ENCODE results near the gene SORBS2. TPM values are rescaled to one million over a fixed set of nuclear protein-coding genes. Genes with fewer than 3 reads are reported as not detected.

Gene SORBS2
- total RNA-seq, 1 experiment from 2014 or later: 8.4 TPM

DNA sequence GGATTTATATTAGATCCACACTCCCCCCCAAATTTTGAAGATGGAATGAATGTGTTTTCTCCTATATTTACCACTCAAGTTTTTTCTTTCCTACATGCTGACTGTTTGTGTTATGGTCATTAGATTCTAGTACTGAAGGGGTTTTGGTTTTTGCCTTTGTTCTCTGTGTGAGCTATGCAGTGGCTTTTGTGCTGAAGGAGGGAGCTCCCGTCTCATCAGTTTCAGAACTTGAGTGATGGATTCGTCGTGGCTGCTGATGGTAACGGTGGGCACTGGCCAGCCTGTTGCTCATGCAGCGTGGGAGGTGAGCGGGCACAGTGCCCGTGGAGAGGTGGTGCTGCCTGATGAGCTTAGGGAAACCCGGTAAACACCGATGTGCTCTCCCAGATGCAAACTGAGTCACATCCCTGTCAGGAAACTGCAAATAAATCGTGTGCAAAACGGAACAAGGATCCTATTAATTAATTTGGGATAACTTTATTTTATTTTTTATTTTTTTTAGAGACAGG is 101.5 kb downstream of the SORBS2 start:
- intact Hi-C loops (cut with micrococcal nuclease; ENCODE audit: unreplicated experiment): no loop called here
- Histone ChIP-seq H3K9me3 (ENCODE audit: control insufficient read depth, insufficient read depth, low read depth, low read length) (no peaks in the 10 kb centered on the region), H3K27me3 (ENCODE audit: control insufficient read depth, insufficient read depth, low read length) (no peaks in the 10 kb centered on the region), H3K4me3 (ENCODE audit: low read depth in 2 of 2, low read length in 2 of 2) (no peak overlapping the region), H3K4me1 (ENCODE audit: control insufficient read depth, insufficient read depth, low read length) (no peaks in the 10 kb centered on the region), H3K27ac (ENCODE audit: low read length) (no peak overlapping the region), H3K36me3 (ENCODE audit: control insufficient read depth, insufficient read depth, low read length) (no peaks in the 10 kb centered on the region)
- DNase-seq (ENCODE audit: low read depth, low spot score) (no peak), ATAC-seq (no peak)
- BruUV-seq (replicated peaks): no TSS peak
- CTCF ChIA-PET: no interaction called here
- TF ChIP-seq, protein P1, sequence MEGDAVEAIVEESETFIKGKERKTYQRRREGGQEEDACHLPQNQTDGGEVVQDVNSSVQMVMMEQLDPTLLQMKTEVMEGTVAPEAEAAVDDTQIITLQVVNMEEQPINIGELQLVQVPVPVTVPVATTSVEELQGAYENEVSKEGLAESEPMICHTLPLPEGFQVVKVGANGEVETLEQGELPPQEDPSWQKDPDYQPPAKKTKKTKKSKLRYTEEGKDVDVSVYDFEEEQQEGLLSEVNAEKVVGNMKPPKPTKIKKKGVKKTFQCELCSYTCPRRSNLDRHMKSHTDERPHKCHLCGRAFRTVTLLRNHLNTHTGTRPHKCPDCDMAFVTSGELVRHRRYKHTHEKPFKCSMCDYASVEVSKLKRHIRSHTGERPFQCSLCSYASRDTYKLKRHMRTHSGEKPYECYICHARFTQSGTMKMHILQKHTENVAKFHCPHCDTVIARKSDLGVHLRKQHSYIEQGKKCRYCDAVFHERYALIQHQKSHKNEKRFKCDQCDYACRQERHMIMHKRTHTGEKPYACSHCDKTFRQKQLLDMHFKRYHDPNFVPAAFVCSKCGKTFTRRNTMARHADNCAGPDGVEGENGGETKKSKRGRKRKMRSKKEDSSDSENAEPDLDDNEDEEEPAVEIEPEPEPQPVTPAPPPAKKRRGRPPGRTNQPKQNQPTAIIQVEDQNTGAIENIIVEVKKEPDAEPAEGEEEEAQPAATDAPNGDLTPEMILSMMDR (IDR thresholded peaks at IDR 0.05): no peak
- no peak for TF ChIP-seq TCF7L2 (IDR thresholded peaks at IDR 0.05; ENCODE audit: low read depth, low read length)
- POLR2A ChIA-PET: no interaction called here
- in situ Hi-C loops (cut with HindIII; ENCODE audit: low pct_unique_long_range_greater_than_20kb, low sequenced_read_pairs): no loop called here

DNA sequence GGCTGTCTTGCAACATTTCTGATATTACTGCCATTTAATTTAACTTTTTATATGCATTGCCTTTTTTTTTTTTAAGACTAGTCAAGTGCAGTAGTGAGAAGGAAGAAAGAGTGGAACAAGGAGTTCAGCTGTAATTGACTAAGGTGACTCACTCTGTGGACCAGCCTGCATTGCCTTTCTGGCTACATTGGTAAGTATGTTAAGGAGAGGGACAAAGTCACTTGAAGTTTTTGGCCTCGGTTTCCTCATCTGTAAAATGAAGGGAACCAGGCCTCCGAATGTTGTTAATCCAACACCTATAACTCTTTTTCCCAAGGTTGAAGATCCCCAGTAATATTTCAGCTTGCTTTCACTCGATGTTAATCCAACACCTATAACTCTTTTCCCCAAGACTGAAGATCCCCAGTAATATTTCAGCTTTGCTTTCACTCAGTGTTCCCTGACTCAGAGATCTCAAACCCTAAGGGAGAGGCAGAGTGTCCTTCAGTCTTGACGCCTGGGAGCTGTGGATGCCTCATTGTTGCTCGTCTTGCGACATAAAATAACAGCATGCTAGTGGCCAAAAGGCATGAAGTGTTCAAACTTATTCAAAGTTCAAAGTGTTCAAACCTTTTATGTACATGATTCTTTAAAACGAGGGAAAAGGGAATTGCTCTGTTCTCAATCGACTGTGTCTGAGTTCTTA is 102.0 kb downstream of the SORBS2 start:
- intact Hi-C loops (cut with micrococcal nuclease; ENCODE audit: unreplicated experiment): no loop called here
- no peak for ATAC-seq
- H3K36me3 ChIP-seq (ENCODE audit: control insufficient read depth, insufficient read depth, low read length): no peaks in the 10 kb centered on the region
- POLR2A ChIA-PET: no interaction called here
- no peaks in the 10 kb centered on the region for H3K4me1 ChIP-seq (ENCODE audit: control insufficient read depth, insufficient read depth, low read length)
- no peak for DNase-seq (ENCODE audit: low read depth, low spot score)
- no peak overlapping the region for H3K27ac ChIP-seq (ENCODE audit: low read length)
- no TSS peak for BruUV-seq (replicated peaks)
- H3K27me3 ChIP-seq (ENCODE audit: control insufficient read depth, insufficient read depth, low read length): no peaks in the 10 kb centered on the region
- in situ Hi-C loops (cut with HindIII; ENCODE audit: low pct_unique_long_range_greater_than_20kb, low sequenced_read_pairs): no loop called here
- no peak overlapping the region for H3K4me3 ChIP-seq (ENCODE audit: low read depth in 2 of 2, low read length in 2 of 2)
- TF ChIP-seq SIN3A (IDR thresholded peaks at IDR 0.05; ENCODE audit: borderline replicate concordance, insufficient read depth, low read depth, low read length) (no peak), TCF7L2 (IDR thresholded peaks at IDR 0.05; ENCODE audit: low read depth, low read length) (no peak)
- TF ChIP-seq, protein P2, sequence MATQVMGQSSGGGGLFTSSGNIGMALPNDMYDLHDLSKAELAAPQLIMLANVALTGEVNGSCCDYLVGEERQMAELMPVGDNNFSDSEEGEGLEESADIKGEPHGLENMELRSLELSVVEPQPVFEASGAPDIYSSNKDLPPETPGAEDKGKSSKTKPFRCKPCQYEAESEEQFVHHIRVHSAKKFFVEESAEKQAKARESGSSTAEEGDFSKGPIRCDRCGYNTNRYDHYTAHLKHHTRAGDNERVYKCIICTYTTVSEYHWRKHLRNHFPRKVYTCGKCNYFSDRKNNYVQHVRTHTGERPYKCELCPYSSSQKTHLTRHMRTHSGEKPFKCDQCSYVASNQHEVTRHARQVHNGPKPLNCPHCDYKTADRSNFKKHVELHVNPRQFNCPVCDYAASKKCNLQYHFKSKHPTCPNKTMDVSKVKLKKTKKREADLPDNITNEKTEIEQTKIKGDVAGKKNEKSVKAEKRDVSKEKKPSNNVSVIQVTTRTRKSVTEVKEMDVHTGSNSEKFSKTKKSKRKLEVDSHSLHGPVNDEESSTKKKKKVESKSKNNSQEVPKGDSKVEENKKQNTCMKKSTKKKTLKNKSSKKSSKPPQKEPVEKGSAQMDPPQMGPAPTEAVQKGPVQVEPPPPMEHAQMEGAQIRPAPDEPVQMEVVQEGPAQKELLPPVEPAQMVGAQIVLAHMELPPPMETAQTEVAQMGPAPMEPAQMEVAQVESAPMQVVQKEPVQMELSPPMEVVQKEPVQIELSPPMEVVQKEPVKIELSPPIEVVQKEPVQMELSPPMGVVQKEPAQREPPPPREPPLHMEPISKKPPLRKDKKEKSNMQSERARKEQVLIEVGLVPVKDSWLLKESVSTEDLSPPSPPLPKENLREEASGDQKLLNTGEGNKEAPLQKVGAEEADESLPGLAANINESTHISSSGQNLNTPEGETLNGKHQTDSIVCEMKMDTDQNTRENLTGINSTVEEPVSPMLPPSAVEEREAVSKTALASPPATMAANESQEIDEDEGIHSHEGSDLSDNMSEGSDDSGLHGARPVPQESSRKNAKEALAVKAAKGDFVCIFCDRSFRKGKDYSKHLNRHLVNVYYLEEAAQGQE (IDR thresholded peaks at IDR 0.05; ENCODE audit: insufficient read depth in 1 of 2, low read depth in 2 of 2, low read length in 1 of 2): no peak
- no peaks in the 10 kb centered on the region for H3K9me3 ChIP-seq (ENCODE audit: control insufficient read depth, insufficient read depth, low read depth, low read length)
- CTCF ChIA-PET: no interaction called here

DNA sequence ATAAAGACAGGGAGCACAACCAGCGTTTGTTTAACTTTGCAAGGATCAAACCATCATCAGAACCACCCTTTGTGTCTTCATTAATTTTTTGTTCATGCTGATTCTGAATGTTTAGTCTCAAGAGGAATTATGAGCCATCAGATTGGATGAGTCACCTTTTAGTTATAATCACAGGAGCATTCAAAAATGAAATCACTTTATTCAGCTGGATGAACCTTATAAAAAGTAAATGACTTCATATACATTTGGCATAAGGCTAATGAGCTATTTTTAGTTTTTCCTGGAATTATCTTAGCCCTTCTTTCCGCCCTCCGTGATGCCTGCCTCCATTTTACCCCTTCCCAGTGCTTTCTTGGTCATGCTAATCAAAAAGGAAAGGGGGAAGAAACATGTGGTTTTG is 103.6 kb downstream of the SORBS2 start:
- H3K9me3 ChIP-seq (ENCODE audit: control insufficient read depth, insufficient read depth, low read depth, low read length): no peaks in the 10 kb centered on the region
- no peaks in the 10 kb centered on the region for H3K36me3 ChIP-seq (ENCODE audit: control insufficient read depth, insufficient read depth, low read length)
- ChIA-PET CTCF (no interaction called here), POLR2A (no interaction called here)
- no peaks in the 10 kb centered on the region for H3K27me3 ChIP-seq (ENCODE audit: control insufficient read depth, insufficient read depth, low read length)
- TF ChIP-seq, protein P2 (IDR thresholded peaks at IDR 0.05; ENCODE audit: insufficient read depth in 1 of 2, low read depth in 2 of 2, low read length in 1 of 2): no peak
- no peak for TF ChIP-seq TCF7L2 (IDR thresholded peaks at IDR 0.05; ENCODE audit: low read depth, low read length)
- TF ChIP-seq, protein P1 (IDR thresholded peaks at IDR 0.05): no peak
- TF ChIP-seq SIN3A (IDR thresholded peaks at IDR 0.05; ENCODE audit: borderline replicate concordance, insufficient read depth, low read depth, low read length): no peak
- TF ChIP-seq POLR2AphosphoS5 (IDR thresholded peaks at IDR 0.05; ENCODE audit: low read depth, low read length): no peak
- no peak overlapping the region for H3K4me3 ChIP-seq (ENCODE audit: low read depth in 2 of 2, low read length in 2 of 2)
- no TSS peak for BruUV-seq (replicated peaks)
- no peak overlapping the region for H3K27ac ChIP-seq (ENCODE audit: low read length)
- ATAC-seq: no peak
- H3K4me1 ChIP-seq (ENCODE audit: control insufficient read depth, insufficient read depth, low read length): no peaks in the 10 kb centered on the region
- DNase-seq (ENCODE audit: low read depth, low spot score): no peak
- in situ Hi-C loops (cut with HindIII; ENCODE audit: low pct_unique_long_range_greater_than_20kb, low sequenced_read_pairs) (no loop called here), intact Hi-C loops (cut with micrococcal nuclease; ENCODE audit: unreplicated experiment) (no loop called here)
